ENCODE data around the gene FHIT.

DNA sequence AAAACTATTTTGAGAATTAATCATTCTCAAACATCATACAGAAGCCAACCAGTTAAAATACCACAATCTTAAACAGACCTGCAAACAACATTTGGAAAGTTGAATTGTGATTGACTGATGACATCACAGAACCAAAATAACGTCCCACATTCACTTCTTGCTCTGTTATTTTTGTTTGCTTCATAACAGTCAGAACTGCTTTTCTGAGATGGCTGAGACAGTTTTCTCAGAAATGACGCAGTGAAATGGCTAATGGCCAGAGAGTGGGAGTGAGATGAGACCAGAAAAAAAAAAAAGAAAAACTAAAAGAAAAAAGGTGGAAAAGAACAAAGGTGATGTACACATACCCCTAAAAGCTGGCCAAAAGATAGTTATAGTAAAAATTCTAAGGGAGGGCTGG lies 1061.2 kb downstream of the FHIT start:
- TF ChIP-seq POLR2A (IDR thresholded peaks at IDR 0.05): no peak
- TF ChIP-seq, protein P1, sequence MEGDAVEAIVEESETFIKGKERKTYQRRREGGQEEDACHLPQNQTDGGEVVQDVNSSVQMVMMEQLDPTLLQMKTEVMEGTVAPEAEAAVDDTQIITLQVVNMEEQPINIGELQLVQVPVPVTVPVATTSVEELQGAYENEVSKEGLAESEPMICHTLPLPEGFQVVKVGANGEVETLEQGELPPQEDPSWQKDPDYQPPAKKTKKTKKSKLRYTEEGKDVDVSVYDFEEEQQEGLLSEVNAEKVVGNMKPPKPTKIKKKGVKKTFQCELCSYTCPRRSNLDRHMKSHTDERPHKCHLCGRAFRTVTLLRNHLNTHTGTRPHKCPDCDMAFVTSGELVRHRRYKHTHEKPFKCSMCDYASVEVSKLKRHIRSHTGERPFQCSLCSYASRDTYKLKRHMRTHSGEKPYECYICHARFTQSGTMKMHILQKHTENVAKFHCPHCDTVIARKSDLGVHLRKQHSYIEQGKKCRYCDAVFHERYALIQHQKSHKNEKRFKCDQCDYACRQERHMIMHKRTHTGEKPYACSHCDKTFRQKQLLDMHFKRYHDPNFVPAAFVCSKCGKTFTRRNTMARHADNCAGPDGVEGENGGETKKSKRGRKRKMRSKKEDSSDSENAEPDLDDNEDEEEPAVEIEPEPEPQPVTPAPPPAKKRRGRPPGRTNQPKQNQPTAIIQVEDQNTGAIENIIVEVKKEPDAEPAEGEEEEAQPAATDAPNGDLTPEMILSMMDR (IDR thresholded peaks at IDR 0.05): no peak

All from transverse colon (tissue), 3 donors.